Measurements from ENCODE around the gene NR3C1.

NR3C1 gene

GRCh38 chr5:143309661-143310431, 93.6 kb downstream of the NR3C1 start:
- no peak for TF ChIP-seq CTCF (conservative IDR thresholded peaks at IDR 0.05; ENCODE audit: control insufficient read depth, insufficient read depth, low read depth, low read length)
- no peak overlapping the region for H3K4me3 ChIP-seq (ENCODE audit: control insufficient read depth, low read depth, low read length)
- no peak for DNase-seq (ENCODE audit: low read depth)

GRCh38 chr5:143308731-143309130, 94.8 kb downstream of the NR3C1 start:
- TF ChIP-seq CTCF (conservative IDR thresholded peaks at IDR 0.05; ENCODE audit: control insufficient read depth, insufficient read depth, low read depth, low read length) = no peak
- H3K4me3 ChIP-seq (ENCODE audit: control insufficient read depth, low read depth, low read length) = no peak overlapping the region
- no peak for DNase-seq (ENCODE audit: low read depth)

- no peak for DNase-seq (ENCODE audit: low read depth)
- no peak overlapping the region for H3K4me3 ChIP-seq (ENCODE audit: control insufficient read depth, low read depth, low read length)
- no peak for TF ChIP-seq CTCF (conservative IDR thresholded peaks at IDR 0.05; ENCODE audit: control insufficient read depth, insufficient read depth, low read depth, low read length)
These were observed 97.4 kb downstream of the NR3C1 start for GRCh38 chr5:143306040-143306439.

GRCh38 chr5:143304836-143305475, 98.5 kb downstream of the NR3C1 start:
- H3K4me3 ChIP-seq (ENCODE audit: control insufficient read depth, low read depth, low read length) = no peak overlapping the region
- TF ChIP-seq CTCF (conservative IDR thresholded peaks at IDR 0.05; ENCODE audit: control insufficient read depth, insufficient read depth, low read depth, low read length) = no peak
- peak; percentile 65 for DNase-seq (ENCODE audit: low read depth)

GRCh38 chr5:143302341-143303045, 101.0 kb downstream of the NR3C1 start:
- peak; percentile 45 for DNase-seq (ENCODE audit: low read depth)
- TF ChIP-seq CTCF (conservative IDR thresholded peaks at IDR 0.05; ENCODE audit: control insufficient read depth, insufficient read depth, low read depth, low read length) = no peak
- H3K4me3 ChIP-seq (ENCODE audit: control insufficient read depth, low read depth, low read length) = no peak overlapping the region

GRCh38 chr5:143297756-143298155, 105.7 kb downstream of the NR3C1 start:
- TF ChIP-seq CTCF (conservative IDR thresholded peaks at IDR 0.05; ENCODE audit: control insufficient read depth, insufficient read depth, low read depth, low read length) = no peak
- DNase-seq (ENCODE audit: low read depth) = no peak
- no peak overlapping the region for H3K4me3 ChIP-seq (ENCODE audit: control insufficient read depth, low read depth, low read length)

All from fibroblast of mammary gland (primary cell).